Measurements from ENCODE around the gene ANK2. TPM values are rescaled to one million over a fixed set of nuclear protein-coding genes. Genes with fewer than 3 reads are reported as not detected.

The ANK2 gene
- total RNA-seq, 1 donor from 2014 or later, result 4.5 TPM

DNA sequence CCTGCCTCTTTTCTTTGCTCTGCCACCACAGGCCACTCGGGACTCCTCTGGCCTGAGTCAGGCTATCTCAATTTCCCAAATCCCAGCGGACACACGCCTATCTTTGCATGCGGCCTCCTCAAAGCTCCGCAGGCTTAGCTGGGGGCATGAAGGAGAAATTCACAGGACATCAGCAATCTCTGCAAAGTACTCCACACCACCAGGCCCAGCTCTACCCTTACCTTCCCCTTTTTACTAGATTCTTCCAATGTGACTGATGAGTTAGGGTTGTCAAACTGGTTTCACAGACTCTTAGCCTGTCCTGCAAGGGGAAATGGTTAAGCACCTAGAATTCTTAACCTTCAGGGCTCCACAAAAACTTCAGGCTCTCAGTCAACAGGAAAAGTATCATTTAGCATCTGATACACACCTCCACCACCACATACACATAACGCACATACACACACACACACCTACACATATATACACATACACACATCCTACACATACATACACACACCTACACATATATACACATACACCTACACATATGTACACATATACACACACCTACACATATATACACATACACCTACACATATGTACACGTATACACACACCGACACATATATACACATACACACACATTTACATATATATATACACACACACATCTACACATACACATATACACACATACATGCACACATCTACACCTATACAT, 349.1 kb downstream of the ANK2 start:
- H3K27me3 Mint-ChIP-seq, result peaks cover 2% of the 10 kb centered on the region
- ChIA-PET CTCF (no interaction called here), POLR2A (no interaction called here)
- ATAC-seq (ENCODE audit: low read depth) (no peak), DNase-seq (no peak)
- TF ChIP-seq CTCF (IDR thresholded peaks at IDR 0.05), result no peak
- no peak overlapping the region for H3K27ac Mint-ChIP-seq
- intact Hi-C loops (cut with micrococcal nuclease), result loop anchor here (10.0 kb wide), 1 partner anchor 1406 kb away; no protein-coding TSS in a partner anchor
- H3K9me3 Mint-ChIP-seq, result no peaks in the 10 kb centered on the region
- H3K4me3 Mint-ChIP-seq, result no peak overlapping the region
- no peaks in the 10 kb centered on the region for H3K36me3 Mint-ChIP-seq (ENCODE audit: low read depth)
- no peaks in the 10 kb centered on the region for H3K4me1 Mint-ChIP-seq

GRCh38 chr4:113404167-113404571, 354.7 kb downstream of the ANK2 start:
- H3K27me3 Mint-ChIP-seq, result no peaks in the 10 kb centered on the region
- H3K27ac Mint-ChIP-seq, result no peak overlapping the region
- ChIA-PET CTCF (interaction anchor here (1.6 kb wide), 1 partner anchor 10 kb away, joined by 8 read pairs; no protein-coding TSS in a partner anchor), POLR2A (no interaction called here)
- TF ChIP-seq CTCF (IDR thresholded peaks at IDR 0.05), result no peak
- no peaks in the 10 kb centered on the region for H3K36me3 Mint-ChIP-seq (ENCODE audit: low read depth)
- H3K4me1 Mint-ChIP-seq, result no peaks in the 10 kb centered on the region
- ATAC-seq (ENCODE audit: low read depth) (no peak), DNase-seq (no peak)
- H3K4me3 Mint-ChIP-seq, result no peak overlapping the region
- no peaks in the 10 kb centered on the region for H3K9me3 Mint-ChIP-seq
- intact Hi-C loops (cut with micrococcal nuclease), result no loop called here

GRCh38 chr4:113404841-113405240, 355.4 kb downstream of the ANK2 start:
- DNase-seq (no peak), ATAC-seq (ENCODE audit: low read depth) (no peak)
- no peak for TF ChIP-seq CTCF (IDR thresholded peaks at IDR 0.05)
- Mint-ChIP-seq H3K4me1 (no peaks in the 10 kb centered on the region), H3K27ac (no peak overlapping the region), H3K4me3 (no peak overlapping the region), H3K9me3 (no peaks in the 10 kb centered on the region), H3K36me3 (ENCODE audit: low read depth) (no peaks in the 10 kb centered on the region), H3K27me3 (no peaks in the 10 kb centered on the region)
- ChIA-PET POLR2A (no interaction called here), CTCF (interaction anchor here (1.0 kb wide), 1 partner anchor 10 kb away, joined by 4 read pairs; no protein-coding TSS in a partner anchor)
- intact Hi-C loops (cut with micrococcal nuclease), result no loop called here

GRCh38 chr4:113405874-113406722, 356.6 kb downstream of the ANK2 start:
- intact Hi-C loops (cut with micrococcal nuclease), result no loop called here
- TF ChIP-seq CTCF (IDR thresholded peaks at IDR 0.05), result no peak
- no peak for ATAC-seq (ENCODE audit: low read depth)
- Mint-ChIP-seq H3K4me1 (no peaks in the 10 kb centered on the region), H3K36me3 (ENCODE audit: low read depth) (no peaks in the 10 kb centered on the region), H3K4me3 (no peak overlapping the region), H3K27ac (no peak overlapping the region), H3K27me3 (no peaks in the 10 kb centered on the region), H3K9me3 (no peaks in the 10 kb centered on the region)
- DNase-seq, result no peak
- ChIA-PET CTCF (interaction anchor here (1.0 kb wide), 1 partner anchor 11 kb away, joined by 4 read pairs; no protein-coding TSS in a partner anchor), POLR2A (no interaction called here)

- no peaks in the 10 kb centered on the region for H3K4me1 Mint-ChIP-seq
- H3K36me3 Mint-ChIP-seq (ENCODE audit: low read depth), result no peaks in the 10 kb centered on the region
- POLR2A ChIA-PET, result no interaction called here
- no peak overlapping the region for H3K27ac Mint-ChIP-seq
- intact Hi-C loops (cut with micrococcal nuclease), result no loop called here
- ATAC-seq (ENCODE audit: low read depth), result no peak
- no peak for TF ChIP-seq CTCF (IDR thresholded peaks at IDR 0.05)
- no peak for DNase-seq
- H3K27me3 Mint-ChIP-seq, result peaks cover 5% of the 10 kb centered on the region
- CTCF ChIA-PET, result no interaction called here
- H3K4me3 Mint-ChIP-seq, result no peak overlapping the region
- H3K9me3 Mint-ChIP-seq, result no peaks in the 10 kb centered on the region
Observed at GRCh38 chr4:113406723-113407016, 357.2 kb downstream of the ANK2 start.
